Natural killer cell (primary cell): ENCODE measurements around the gene LAMTOR1. TPM values are rescaled to one million over a fixed set of nuclear protein-coding genes. Genes with fewer than 3 reads are reported as not detected.

Source experiments
- ATAC-seq, 3 donors: fragments of 150-1000 bp in 2 of 3; fragments of 200-7000 bp in 1 of 3; cut with Tn5 transposase; 1 replicate in 1 of 3; 2 replicates in 2 of 3; pipeline ENCODE4 v1.10.0; 2021; ENCODE audit warnings: mild to moderate bottlenecking in 2 of 3, moderate library complexity in 2 of 3
- DNase-seq, 2 donors: peaks; one replicate each; pipeline versions ENCODE4 v3.0.0 to v3.0.0-alpha.2; 2013 to 2021; ENCODE audit warnings: mixed read lengths in 1 of 2
- H3K27ac ChIP-seq: one replicate; pipeline ENCODE4 v1.5.1; 2013; ENCODE audit warnings: mild to moderate bottlenecking, low read length
- H3K27me3 ChIP-seq: one replicate; pipeline ENCODE4 v1.6.1; 2013; ENCODE audit warnings: low read length; ENCODE audit not compliant: control insufficient read depth, insufficient read depth
- H3K36me3 ChIP-seq: one replicate; pipeline ENCODE4 v1.6.1; 2013; ENCODE audit warnings: low read length; ENCODE audit not compliant: control insufficient read depth, insufficient read depth
- H3K4me1 ChIP-seq: one replicate; pipeline ENCODE4 v1.6.1; 2013; ENCODE audit warnings: low read length; ENCODE audit not compliant: control insufficient read depth, insufficient read depth
- H3K4me3 ChIP-seq: one replicate; pipeline ENCODE4 v1.5.1; 2013; ENCODE audit warnings: low read length
- H3K9me3 ChIP-seq: one replicate; pipeline ENCODE4 v1.6.1; 2013; ENCODE audit warnings: low read length; ENCODE audit not compliant: control insufficient read depth, insufficient read depth
- H3K27ac Mint-ChIP-seq, 2 donors: one replicate each; pipeline ENCODE4 v1.8.0; 2022; ENCODE audit warnings: mild to moderate bottlenecking in 2 of 2, mixed read lengths in 2 of 2, moderate library complexity in 1 of 2
- H3K27me3 Mint-ChIP-seq, 2 donors: one replicate each; pipeline ENCODE4 v1.8.0; 2022; ENCODE audit warnings: low read depth in 2 of 2, mixed read lengths in 2 of 2
- H3K36me3 Mint-ChIP-seq: one replicate; pipeline ENCODE4 v1.8.0; 2022; ENCODE audit warnings: mixed read lengths
- H3K4me1 Mint-ChIP-seq, 2 donors: one replicate each; pipeline ENCODE4 v1.8.0; 2022; ENCODE audit warnings: mixed read lengths in 2 of 2
- H3K4me3 Mint-ChIP-seq: one replicate; pipeline ENCODE4 v1.8.0; 2022; ENCODE audit warnings: mild to moderate bottlenecking, moderate library complexity, mixed read lengths
- H3K9me3 Mint-ChIP-seq, 2 donors: one replicate each; pipeline ENCODE4 v1.8.0; 2022; ENCODE audit warnings: mixed read lengths in 2 of 2
- CTCF ChIP-seq: fragments of 200-600 bp; IDR thresholded peaks from one replicate; pipeline ENCODE4 v1.8.0; 2022; ENCODE audit warnings: antibody characterized with exemption
- WGBS: methylation state at CpG from one replicate; pipeline ENCODE4 v1.1.7; 2013; ENCODE audit warnings: missing lambda C conversion rate; ENCODE audit not compliant: insufficient coverage; 5-methylcytosine and 5-hydroxymethylcytosine counted together
- intact Hi-C: fragments of 100-400 bp; cut with micrococcal nuclease; formaldehyde crosslinking; loops from one replicate; pipeline ENCODE4 v1.14.2; 2022
- total RNA-seq, 4 donors: library from RNA; stranded (reverse); fragments of 120-200 nt in 1 of 4; gene quantifications; one replicate each; pipeline versions ENCODE4 v1.2.3 to v1.2.4, GENCODE V29; 2013 to 2022

LAMTOR1 gene
- total RNA-seq, 3 donors from 2014 or later (not counting 1 experiment from before 2014, with no cell fraction given) = 55.5 to 62.9 (median 56.2) TPM

- Mint-ChIP-seq H3K9me3 (no peaks in the 10 kb centered on the region), H3K27me3 (peaks cover 7 to 18% of the 10 kb centered on the region in 2 donors), H3K27ac (peak overlapping the region; percentile 95 to 96), H3K36me3 (no peaks in the 10 kb centered on the region), H3K4me1 (peaks cover 20 to 24% of the 10 kb centered on the region in 2 donors), H3K4me3 (peak overlapping the region; percentile 94)
- H3K9me3 ChIP-seq = no peaks in the 10 kb centered on the region
- no peak for TF ChIP-seq CTCF
- peak overlapping the region; percentile 90 for H3K27ac ChIP-seq
- WGBS = 6% methylated on average over 10 of the region's 10 CpGs
- ATAC-seq (peak in 2 of 3 donors; percentile 0), DNase-seq (no peak)
- no peaks in the 10 kb centered on the region for H3K27me3 ChIP-seq
- peaks cover 19% of the 10 kb centered on the region for H3K4me1 ChIP-seq
- peaks cover 2% of the 10 kb centered on the region for H3K36me3 ChIP-seq
- H3K4me3 ChIP-seq = peak overlapping the region; percentile 69
- intact Hi-C loops = loop anchor here (1.0 to 2.0 kb wide), 4 partner anchors 8 to 183 kb away; partner anchors contain the start of genes LAMTOR1, LRRC51, NUMA1 and XNDC1N
Observed at GRCh38 chr11:72111300-72112142, 8.4 kb upstream of the LAMTOR1 start.

GRCh38 chr11:72105888-72106287, 2.8 kb upstream of the LAMTOR1 start, which contains the start of gene TOMT:
Gene TOMT (plus strand): TSS chr11:72105924. CDS start chr11:72105952, 28 bp downstream.
- ATAC-seq (no peak), DNase-seq (no peak)
- Mint-ChIP-seq H3K9me3 (no peaks in the 10 kb centered on the region), H3K36me3 (no peaks in the 10 kb centered on the region), H3K4me3 (no peak within 1 kb of the TSS), H3K4me1 (peaks cover 35 to 36% of the 10 kb centered on the region in 2 donors), H3K27ac (peak within 1 kb of the TSS; percentile 89 to 91), H3K27me3 (no peaks in the 10 kb centered on the region)
- Histone ChIP-seq H3K27ac (no peak within 1 kb of the TSS), H3K9me3 (no peaks in the 10 kb centered on the region), H3K36me3 (peaks cover 2% of the 10 kb centered on the region), H3K4me3 (no peak within 1 kb of the TSS), H3K27me3 (no peaks in the 10 kb centered on the region), H3K4me1 (peaks cover 25% of the 10 kb centered on the region)
- no peak for TF ChIP-seq CTCF
- intact Hi-C loops = no loop called here
- WGBS = 97% methylated on average over 14 of the region's 14 CpGs

GRCh38 chr11:72103754-72104167, 664 bp upstream of the LAMTOR1 start:
- no peaks in the 10 kb centered on the region for H3K9me3 Mint-ChIP-seq
- no peaks in the 10 kb centered on the region for H3K36me3 Mint-ChIP-seq
- H3K9me3 ChIP-seq = no peaks in the 10 kb centered on the region
- peaks cover 43 to 45% of the 10 kb centered on the region in 2 donors for H3K4me1 Mint-ChIP-seq
- intact Hi-C loops = loop anchor here (1.0 kb wide), 2 partner anchors 9 to 23 kb away; partner anchors contain the start of genes ANAPC15, LRRC51 and NUMA1
- H3K4me3 Mint-ChIP-seq = peak overlapping the region; percentile 94
- DNase-seq (no peak), ATAC-seq (no peak)
- WGBS = 85% methylated on average over 10 of the region's 11 CpGs
- H3K4me3 ChIP-seq = peak overlapping the region; percentile 84
- H3K27me3 Mint-ChIP-seq = no peaks in the 10 kb centered on the region
- peaks cover 6% of the 10 kb centered on the region for H3K36me3 ChIP-seq
- TF ChIP-seq CTCF = no peak
- H3K27ac ChIP-seq = peak overlapping the region; percentile 87
- no peaks in the 10 kb centered on the region for H3K27me3 ChIP-seq
- peaks cover 31% of the 10 kb centered on the region for H3K4me1 ChIP-seq
- H3K27ac Mint-ChIP-seq = peak overlapping the region; percentile 89 to 91
